Measurements from ENCODE around the gene PCDHB10.
"Not testable (repeated sequence)": the region's sequence is repeated elsewhere in the genome, so short reads cannot be mapped to it uniquely, and the experiment has no call there.

DNA sequence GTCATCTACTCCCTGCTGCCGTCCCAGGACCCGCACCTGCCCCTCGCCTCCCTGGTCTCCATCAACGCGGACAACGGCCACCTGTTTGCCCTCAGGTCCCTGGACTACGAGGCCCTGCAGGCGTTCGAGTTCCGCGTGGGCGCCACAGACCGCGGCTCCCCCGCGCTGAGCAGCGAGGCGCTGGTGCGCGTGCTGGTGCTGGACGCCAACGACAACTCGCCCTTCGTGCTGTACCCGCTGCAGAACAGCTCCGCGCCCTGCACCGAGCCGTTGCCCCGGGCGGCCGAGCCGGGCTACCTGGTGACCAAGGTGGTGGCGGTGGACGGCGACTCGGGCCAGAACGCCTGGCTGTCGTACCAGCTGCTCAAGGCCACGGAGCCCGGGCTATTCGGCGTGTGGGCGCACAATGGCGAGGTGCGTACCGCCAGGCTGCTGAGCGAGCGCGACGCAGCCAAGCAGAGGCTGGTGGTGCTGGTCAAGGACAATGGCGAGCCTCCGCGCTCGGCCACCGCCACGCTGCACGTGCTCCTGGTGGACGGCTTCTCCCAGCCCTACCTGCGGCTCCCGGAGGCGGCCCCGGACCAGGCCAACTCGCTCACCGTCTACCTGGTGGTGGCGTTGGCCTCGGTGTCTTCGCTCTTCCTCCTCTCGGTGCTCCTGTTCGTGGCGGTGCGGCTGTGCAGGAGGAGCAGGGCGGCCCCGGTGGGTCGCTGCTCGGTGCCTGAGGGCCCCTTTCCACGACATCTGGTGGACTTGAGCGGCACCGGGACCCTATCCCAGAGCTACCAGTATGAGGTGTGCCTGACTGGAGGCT, 17.7 kb upstream of the PCDHB10 start:
- TF ChIP-seq RELA (IDR thresholded peaks at IDR 0.05; ENCODE audit: borderline replicate concordance, partially characterized antibody); CTCF (IDR thresholded peaks at IDR 0.05 in 2 of 3, conservative IDR thresholded peaks at IDR 0.05 in 1 of 3; ENCODE audit: control insufficient read depth in 2 of 3, extremely low read depth in 1 of 3, insufficient read depth in 1 of 3, low read depth in 3 of 3, low read length in 3 of 3); ZNF274 (IDR thresholded peaks at IDR 0.05; ENCODE audit: insufficient read depth, insufficient read length); NR2C2 (IDR thresholded peaks at IDR 0.05; ENCODE audit: borderline replicate concordance, control insufficient read depth, insufficient read length, low read depth); YY1 (IDR thresholded peaks at IDR 0.05; ENCODE audit: low read depth, low read length); IRF3 (IDR thresholded peaks at IDR 0.05); POLR2A (IDR thresholded peaks at IDR 0.05; ENCODE audit: low read depth, low read length); E2F8 (IDR thresholded peaks at IDR 0.05; ENCODE audit: low read depth, partially characterized antibody); SREBF2 (IDR thresholded peaks at IDR 0.05; ENCODE audit: low read length); REST (IDR thresholded peaks at IDR 0.05; ENCODE audit: low read depth, low read length); GABPA (IDR thresholded peaks at IDR 0.05; ENCODE audit: low read depth); SUZ12 (IDR thresholded peaks at IDR 0.05; ENCODE audit: unreplicated experiment); POLR2AphosphoS5 (IDR thresholded peaks at IDR 0.05; ENCODE audit: low read length); ETV6 (conservative IDR thresholded peaks at IDR 0.05 in 1 of 2, IDR thresholded peaks at IDR 0.05 in 1 of 2; ENCODE audit: borderline replicate concordance in 1 of 2, low read depth in 1 of 2): not testable (repeated sequence)
